ENCODE results near the gene ATP11B.
"Not testable (repeated sequence)": the region's sequence is repeated elsewhere in the genome, so short reads cannot be mapped to it uniquely, and the experiment has no call there.

The ATP11B gene

DNA sequence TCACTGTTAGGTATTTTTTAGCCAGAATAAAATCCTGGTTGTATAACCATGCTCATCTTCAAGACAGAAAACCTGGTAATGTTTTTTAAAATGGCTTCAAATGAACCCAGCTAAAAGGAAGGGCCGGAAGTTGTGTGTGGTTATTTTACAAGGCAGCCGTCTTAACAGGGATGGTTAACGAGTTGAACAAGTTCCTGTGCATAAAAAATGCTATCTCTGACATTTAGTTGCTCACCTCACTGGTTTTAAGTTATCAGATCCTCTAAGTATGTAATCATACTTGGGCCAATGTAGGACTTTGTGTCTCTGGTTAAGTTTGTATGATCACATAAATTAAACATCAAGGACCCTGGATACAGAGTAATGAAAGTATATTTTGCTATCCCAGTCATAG, 2.1 kb downstream of the ATP11B start:
- peak; percentile 72 for DNase-seq

DNA sequence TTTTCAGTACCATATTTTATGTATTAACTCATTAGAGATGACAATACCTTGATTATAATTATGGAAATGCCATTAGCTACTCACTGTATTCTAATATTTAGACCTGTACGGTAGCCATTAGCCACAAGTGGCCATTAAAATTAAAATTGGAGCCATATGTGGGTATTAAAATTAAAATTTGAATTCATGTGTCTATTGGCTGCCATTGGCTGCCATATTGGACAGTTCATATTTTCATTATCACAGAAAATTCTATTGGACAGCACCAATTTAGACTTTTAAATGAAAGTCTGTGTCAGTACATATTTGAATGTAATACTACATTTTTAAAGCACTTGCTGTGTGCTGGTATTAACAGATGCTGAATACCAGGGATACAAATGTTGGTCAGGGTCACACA, 3.0 kb downstream of the ATP11B start:
- no peak for DNase-seq

DNA sequence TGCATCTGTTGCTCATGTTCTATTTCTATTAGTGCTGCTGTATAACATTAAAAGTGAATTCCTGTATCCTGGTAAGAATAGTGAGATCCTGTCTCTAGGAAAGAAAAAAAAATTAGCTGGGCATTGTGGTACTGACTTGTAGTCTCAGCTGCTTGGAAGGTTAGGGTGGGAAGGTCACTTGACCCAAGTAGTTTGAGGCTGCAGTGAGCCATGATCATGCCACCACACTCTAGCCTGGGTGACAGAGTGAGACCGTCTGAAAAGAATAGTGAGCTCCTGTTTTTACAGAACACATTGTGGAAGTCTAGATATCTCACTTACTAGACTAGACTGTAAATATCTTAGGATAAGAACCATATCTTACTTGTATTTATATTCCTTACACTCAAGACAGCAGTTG, 4.6 kb downstream of the ATP11B start:
- DNase-seq: no peak

DNA sequence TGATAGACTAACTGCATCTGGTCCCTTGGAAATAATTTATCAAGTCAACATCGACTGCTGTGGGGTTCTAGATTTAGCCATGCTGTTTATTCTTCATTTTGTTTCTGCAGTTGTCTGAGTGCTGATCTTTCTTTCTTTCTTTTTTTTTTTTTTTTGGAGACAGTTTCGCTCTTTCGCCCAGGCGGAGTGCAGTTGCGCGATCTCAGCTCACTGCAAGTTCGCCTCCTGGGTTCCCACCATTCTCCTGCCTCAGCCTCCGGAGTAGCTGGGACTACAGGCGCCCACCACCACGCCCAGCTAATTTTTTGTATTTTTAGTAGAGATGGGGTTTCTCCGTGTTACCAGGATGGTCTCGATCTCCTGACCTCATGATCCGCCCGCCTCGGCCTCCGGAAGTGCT, 5.8 kb downstream of the ATP11B start:
- not testable (repeated sequence) for DNase-seq

DNA sequence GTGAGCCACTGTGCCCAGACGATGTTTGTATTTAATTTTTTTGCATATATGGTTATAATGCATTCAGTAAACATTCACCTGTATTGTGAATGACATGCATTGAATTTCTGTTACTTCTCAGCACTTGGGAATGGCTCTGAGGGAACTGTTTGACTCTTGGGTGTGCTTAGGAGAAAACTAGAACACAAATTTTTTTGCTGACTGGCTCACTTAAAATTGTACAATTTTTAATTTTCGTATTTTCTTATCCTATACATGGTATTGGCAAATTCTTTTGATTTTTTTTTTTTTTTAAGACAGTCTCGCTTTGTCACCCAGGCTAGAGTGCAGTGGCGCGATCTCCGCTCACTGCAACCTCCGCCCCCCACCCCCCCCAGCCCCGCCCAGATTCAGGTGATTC, 7.2 kb downstream of the ATP11B start:
- no peak for DNase-seq

DNA sequence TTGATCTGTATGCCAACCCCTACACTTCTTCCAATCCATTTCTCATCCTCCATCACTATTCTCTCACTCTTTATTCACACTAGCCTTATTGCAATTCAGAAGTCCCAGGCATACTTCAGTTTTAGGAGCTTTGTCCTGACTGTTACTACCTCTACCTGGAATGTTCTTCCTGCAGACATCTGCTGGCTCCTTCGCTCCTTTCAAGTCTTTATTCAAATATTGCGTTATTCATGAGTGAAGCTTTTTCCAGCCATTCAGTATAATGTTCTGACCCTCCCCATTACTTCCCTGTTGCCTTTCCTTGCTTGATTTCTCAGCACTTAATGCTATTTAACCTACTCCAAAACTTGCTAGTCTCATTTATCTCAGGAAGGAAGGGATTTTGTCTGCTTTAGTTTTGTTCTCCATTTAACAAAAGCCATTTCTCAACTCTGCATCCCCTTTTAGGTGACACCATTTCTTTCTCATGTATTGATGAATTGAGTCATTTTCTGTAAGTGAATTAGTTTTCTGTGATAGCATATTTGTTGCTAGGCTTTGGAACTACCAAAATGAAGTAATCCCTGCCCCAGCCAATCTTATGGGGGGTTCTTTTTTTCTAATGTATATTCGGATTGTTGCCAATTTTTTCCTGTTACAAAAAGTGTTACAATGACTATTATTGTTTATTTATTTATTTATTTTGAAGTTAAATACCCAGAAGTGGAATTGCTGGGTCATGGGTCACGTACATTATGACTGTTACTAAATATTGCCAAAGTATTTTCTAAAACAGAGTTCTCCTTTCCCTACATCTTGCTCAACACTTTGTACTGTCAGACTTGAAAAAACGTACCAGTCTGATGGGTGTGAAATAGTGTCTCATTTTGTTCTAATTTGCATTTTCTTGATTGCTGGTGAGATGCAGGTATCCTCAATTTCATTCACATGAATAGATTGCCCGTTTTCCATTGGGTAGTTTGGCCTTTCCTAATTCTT, 9.4 kb downstream of the ATP11B start:
- DNase-seq: no peak

DNA sequence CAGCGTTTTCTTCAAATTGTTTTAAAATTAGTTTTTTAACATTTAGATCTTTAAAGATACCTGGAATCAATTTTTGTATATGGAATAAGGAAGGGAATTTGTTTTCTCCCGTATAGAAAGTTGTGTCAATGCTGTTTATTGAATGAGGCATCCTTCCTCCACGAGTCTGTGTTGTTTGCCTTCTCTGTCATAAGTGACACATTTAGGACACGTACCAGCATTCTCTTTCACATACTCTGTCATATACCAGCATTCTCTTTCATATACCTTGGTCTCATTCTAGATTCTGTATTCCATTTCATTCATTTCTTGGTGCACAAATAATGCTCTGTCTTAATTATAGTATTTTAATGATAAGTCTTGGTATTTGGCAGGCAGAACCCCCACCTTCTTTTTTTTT, 10.3 kb downstream of the ATP11B start:
- DNase-seq: no peak

DNA sequence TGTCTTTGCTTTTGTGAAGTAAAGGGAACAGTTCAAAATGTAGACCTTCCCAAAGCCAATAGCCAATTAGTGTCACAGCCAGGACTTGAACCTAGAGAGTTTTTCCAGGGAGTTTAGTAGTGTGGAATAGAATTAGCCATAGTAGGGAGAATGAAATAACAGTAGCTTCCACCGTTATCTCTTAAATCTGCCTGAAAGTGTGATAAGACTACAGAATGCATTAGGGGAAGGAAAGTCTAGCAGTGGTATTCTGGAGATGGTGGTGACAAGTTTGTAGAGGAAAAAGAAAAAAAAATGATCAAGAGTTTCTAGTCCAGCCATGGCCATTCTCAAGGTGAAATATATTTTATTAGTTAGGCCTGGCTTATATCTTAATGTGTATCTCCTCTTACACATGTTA, 13.8 kb downstream of the ATP11B start:
- DNase-seq: no peak

DNA sequence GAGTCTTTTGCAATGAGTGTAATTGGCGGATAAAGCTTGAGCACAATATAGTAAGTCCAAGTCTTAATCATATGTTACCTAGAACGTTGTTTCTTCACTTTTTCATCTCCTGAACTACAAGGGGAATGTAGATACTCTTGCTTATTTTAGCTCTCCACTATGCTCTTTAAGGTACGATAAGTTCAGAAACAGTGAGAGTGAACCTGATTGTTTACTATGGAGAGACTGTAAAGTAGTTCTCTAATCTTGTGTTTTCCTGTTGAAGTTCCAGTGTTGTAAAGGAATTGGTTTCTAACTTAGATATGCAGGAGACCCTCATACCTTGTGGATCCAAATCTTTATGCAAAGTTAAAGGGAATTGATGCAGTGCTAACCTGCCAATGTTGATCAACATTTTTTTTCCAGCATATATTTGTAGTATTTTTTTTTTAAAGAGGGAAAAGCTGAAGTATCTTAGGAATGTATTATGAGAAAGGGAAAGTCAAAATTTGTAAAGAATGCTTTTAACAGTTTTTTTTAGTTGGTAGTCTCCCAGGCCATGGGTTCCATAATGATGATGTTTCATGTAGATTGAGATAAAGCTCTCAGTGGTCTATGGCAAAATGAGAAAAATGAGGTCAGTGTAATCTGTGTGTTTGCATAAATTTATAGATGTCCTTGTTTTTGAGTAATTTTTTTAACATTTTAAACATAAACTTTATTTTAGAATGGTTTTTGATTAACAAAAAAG, 14.9 kb downstream of the ATP11B start:
- DNase-seq: no peak

DNA sequence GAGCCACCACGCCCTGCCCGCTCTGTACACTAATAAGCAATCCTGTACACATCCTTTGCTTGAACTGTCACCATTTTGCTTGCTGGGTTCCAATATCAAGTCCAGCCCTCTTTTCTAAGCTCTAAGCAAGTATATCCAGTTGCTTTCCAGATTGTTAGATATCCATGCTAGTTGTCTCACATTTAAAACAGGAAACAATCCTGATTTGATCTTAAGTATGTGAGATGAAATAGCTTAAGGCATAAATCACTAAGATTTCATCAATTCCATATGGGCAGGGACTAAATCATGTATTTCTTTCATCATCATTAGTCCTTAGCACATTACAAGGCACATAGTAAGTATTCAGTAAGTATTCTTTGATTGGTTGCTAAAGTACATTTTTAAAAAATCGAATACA, 16.2 kb downstream of the ATP11B start:
- no peak for DNase-seq

DNA sequence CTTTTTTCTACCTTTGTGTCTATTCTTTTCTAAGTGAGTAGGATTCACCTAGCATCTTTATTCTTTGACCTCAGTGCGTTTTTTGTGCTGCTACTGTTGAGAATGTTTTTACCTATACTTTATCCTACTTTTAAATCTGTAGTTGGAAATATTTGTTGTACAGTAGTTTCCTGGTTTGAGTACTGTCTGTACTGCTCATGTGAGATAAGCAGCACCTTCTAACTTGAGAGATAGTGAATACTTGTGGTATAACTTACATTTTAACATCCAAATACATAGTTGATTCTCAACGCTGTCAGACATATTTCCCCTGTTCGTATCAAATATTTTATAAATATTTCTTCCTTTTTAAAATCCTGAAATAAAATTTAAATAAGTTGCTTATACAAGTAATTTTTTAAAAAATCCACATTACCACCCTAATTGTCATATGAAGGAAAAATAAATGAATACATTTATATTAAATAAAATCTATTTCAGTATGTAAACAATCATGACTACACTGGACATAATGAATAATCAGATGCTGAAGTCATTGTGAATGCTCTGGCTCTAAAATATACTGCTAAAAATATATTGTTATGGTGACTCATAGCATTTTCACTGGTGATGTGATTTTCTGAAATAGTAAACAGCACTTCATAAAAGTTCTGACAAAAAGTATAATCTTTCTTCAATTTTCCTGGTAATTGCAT, 17.4 kb downstream of the ATP11B start:
- no peak for DNase-seq

DNA sequence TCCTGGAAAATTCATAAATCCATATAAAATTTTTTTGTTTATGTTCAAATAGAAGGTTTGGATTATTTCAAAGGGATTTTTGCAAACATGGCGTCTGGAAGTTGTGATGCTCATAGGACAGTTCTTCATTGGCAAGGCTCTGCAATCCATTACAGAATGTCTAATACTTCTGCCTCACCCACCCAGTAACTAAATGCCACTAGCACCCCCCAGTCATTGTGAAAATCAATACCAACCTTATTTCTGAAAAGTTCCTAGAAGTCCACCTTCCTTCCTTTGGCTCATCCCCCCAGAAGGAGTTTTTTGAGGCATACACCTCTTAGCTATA, 17.9 kb downstream of the ATP11B start:
- no peak for DNase-seq

DNA sequence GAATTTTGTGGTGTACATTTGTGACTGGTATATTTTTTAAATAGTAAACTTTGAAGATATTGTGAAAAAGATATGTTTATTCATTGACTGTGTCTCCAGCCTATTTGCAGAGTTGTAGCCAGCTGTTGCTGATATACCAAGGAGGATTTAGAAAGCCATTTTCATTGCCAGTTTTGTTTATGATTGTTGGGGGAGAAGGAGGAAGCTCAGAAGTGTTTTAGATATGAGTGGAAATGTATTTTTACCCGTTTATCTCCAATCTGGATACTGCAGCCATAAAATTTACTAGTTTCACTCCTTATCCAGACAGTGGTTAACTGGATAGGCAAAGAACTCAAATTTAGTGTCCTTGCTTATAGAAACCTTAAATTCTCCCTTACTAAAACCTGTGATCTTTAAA, 18.8 kb downstream of the ATP11B start:
- no peak for DNase-seq

DNA sequence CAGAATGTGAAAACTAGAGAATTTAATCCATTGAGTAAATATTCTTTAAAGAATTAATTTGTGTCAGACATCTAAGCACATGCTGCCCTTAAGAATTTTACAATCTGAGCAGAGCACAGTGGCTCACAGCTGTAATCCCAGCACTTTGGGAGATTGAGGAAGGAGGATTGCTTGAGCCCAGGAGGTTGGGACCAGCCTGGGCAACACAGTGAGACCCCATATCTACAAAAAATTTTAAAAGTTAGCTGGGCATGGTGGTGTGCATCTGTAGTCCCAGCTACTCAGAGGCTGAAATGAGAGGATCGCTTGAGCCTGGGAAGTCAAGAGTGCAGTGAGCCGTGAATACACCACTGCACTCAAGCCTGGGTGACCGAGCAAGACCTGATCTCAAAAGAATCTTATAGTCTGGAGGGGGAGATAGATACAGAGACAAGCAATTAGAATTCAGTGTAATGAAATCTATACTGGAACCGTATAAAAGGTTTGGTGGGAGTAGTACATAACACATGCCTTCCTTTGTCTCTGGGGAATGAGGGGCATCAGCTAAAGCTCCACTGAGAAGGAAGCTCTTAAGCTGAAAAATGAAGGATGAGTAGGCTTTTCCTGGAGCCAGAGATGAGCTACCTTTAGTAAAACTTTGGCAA, 21.2 kb downstream of the ATP11B start:
- DNase-seq: no peak

DNA sequence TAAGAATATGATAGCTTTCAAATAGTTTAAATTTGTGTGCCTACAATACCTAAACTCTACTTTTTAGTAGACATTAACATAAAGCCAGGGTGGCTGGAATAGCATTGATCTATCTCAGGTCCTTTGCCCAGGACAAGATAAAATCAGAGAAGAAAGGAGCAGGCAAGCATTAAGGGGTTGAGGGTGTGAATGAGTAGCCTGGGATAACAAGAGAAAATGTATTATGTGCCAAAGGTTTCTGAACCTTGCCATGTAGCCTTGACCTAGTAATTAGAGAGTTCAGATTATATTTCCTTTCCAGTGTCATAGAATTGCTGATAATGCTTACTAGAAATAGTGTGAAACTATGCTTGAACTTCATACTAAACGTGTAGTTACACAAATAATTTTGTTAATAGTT, 22.9 kb downstream of the ATP11B start:
- DNase-seq: no peak

DNA sequence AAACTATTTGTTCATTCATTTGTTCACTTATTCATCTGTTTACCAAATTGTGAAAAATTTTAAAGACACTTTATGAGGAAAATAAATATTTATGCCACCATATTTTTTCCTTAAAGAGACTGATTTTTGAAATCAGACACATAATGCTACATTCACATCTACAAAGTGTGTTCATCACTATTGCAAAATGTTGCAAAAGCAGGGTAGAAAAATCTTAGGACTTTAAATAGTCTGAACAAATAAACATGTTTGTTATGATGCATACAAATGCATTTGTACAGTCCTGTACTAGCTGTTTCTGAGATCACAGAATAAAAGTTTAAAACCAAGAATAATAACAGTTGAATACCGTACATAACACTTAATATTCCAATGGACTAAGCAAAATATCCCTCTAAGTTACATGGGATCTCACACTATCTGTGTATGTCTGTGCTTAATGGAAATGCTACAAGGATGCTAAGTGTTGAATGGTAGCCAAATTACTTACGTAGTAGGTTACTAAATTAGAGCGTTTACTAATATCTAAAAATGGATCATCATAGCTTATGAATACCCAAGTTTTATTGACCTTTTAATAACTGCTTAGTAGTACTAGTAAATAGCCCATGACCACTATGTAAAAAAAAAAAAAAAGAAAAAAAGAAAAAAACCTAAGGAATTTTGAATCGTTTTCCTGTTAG, 25.1 kb downstream of the ATP11B start:
- no peak for DNase-seq

DNA sequence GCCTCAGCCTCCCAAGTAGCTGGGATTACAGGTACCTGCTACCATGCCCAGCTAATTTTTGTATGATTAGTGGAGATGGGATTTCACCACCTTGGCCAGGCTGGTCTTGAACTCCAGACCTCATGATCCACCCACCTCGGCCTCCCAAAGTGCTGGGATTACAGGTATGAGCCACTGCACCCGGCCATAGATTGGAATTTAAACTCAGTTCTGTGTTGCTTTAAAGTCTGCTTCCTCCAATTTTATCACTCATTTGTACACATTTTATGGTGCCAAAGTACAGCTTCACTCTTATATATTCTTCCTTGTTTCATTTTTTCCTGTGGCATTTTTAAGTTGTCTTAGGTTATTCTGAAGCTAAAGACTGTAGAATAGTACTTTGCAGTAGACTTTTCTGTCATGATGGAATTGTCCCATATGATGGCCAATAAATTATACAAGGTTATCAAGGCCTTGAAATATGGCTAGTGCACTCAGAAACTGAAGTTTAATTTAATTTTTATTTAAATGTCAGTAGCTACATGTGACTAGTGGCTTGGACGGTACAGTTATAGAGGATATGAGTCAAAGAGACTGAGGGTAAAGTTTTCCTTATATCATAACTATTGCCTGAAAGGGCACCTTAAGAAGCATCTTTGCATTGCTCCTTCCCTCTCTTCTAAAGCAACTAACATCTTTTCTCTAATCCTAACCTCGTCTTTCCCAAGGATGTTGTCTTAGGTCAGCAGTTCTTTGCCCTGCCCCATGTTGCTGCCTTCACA, 28.1 kb downstream of the ATP11B start:
- DNase-seq: no peak

DNA sequence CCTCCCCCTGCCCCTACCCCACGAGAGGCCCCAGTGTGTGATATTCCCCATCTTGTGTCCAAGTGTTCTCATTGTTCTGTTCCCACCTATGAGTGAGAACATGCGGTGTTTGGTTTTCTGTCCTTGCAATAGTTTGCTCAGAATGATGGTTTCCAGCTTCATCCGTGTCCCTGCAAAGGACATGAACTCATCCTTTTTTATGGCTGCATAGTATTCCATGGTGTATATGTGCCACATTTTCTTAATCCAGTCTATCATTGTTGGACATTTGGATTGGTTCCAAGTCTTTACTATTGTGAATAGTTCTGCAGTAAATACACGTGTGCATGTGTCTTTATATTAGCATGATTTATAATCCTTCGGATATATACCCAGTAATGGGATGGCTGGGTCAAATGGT, 29.0 kb downstream of the ATP11B start:
- not testable (repeated sequence) for DNase-seq

DNA sequence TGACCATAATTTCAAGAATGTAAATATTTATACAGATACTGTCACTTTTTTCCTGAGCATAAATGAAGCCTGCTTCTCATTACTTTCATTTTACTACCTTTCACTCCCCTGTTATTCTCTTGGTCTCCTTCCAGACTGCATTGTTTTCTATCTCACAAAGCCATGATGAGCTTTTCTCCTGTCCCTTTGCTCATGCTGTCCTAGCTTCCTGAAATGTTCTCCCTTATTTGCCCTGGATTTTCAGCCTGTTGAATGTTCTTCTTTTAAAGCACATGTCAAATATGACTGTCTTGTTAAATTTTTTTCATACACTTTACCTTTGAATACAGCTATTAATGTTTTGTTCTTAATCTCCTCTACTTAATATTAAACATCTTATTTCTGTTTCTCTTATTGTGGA, 31.7 kb downstream of the ATP11B start:
- DNase-seq: no peak

DNA sequence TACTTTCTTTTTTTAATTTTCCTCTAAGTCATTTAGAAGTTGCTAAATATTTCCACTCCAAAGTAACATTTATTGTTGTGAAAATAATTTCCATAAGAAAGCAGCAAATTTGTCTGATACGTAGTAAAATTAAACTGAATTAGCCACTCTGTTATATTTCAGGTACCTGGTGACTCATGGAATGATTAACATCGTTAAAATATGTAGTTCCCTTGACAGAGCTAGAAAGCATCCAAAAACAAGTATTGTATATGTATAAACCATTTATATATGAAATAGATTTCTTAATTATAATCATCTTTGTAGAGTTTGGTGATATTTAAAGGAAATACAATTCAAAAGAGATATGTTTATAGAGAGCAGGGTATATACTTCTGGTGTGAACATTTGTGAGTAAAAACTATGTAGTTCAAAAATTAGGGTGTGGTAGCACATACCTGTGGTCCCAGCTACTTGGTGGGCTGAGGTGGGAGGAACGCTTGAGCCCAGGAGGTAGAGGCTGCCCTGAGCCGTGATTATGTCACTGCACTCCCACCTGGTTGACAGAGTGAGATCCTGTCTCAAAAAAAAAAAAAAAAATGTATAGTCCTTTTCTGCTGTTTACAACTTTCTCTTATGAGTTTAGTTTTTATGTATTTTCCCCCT, 36.6 kb downstream of the ATP11B start:
- DNase-seq: no peak

DNA sequence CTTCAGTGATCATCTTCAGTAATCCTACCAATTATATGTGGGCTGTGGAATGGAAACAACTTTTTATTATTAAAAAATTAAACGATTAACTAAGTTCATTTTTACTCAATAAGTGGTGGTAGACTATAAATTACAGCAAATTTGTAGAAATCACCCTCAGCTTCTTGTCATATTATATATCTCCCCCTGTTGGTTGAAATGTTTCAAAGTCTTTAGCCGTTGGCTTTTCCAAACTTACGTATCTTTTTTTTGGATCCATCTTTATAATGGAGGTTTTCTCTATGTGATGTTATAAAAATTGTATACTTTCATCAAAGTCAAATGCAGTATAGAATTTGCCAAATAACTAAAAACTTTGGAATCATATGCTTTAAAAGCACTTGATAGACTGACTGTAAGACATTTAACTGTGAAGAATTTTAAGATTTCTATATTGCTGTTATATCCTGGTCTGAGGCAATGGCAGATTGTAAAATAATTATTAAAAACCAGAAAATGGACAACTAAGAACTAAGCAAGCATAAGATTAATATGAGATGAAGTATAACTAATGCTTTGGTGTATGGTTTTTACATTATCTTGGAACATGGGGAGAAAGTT, 44.7 kb downstream of the ATP11B start:
- peak; percentile 9 for DNase-seq
